Measurements from ENCODE around the gene PITPNC1. TPM values are rescaled to one million over a fixed set of nuclear protein-coding genes. Genes with fewer than 3 reads are reported as not detected.

Gene PITPNC1
- total RNA-seq, 4 donors from 2014 or later: 1.9 to 12.4 (median 5.2) TPM

DNA sequence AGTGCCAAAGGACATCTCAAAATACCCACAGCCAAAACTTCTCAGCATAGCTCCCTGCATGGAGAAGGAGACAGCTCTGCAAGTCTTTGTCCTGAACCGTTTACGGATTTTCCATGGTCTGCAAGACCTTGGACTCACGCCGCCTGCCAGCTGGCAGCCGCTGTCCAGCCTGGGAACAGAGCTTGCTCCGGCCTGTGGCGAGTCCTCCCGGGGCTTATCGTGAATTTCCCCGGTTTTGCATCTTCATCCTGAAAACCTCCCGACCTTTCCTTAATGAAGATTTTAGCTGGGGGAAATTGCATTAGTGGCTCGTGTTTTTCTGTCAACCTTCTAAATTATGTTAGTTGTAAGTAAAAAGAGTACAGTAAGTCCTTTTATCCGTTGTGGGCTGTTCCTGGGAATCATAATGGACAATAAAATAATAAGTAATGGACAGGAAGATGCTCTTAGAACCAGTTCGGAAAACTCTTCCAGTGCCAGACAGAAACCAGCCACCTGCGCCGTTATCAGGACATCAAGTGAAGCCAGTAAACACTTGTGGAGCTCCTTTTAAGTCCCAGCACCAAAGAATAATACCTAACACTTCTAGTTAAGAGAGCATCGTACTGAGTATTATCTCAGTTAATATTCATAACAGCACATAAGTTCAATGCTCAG lies 228.3 kb downstream of the PITPNC1 start:
- Histone ChIP-seq H3K4me1 (peaks cover 0 to 8% (median 0%) of the 10 kb centered on the region in 4 donors), H3K36me3 (no peaks in the 10 kb centered on the region), H3K27ac (no peak overlapping the region), H3K4me3 (no peak overlapping the region), H3K9me3 (no peaks in the 10 kb centered on the region), H3K27me3 (no peaks in the 10 kb centered on the region)
- peak in 1 of 3 donors; percentile 38 for DNase-seq
- TF ChIP-seq, protein P1, sequence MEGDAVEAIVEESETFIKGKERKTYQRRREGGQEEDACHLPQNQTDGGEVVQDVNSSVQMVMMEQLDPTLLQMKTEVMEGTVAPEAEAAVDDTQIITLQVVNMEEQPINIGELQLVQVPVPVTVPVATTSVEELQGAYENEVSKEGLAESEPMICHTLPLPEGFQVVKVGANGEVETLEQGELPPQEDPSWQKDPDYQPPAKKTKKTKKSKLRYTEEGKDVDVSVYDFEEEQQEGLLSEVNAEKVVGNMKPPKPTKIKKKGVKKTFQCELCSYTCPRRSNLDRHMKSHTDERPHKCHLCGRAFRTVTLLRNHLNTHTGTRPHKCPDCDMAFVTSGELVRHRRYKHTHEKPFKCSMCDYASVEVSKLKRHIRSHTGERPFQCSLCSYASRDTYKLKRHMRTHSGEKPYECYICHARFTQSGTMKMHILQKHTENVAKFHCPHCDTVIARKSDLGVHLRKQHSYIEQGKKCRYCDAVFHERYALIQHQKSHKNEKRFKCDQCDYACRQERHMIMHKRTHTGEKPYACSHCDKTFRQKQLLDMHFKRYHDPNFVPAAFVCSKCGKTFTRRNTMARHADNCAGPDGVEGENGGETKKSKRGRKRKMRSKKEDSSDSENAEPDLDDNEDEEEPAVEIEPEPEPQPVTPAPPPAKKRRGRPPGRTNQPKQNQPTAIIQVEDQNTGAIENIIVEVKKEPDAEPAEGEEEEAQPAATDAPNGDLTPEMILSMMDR (IDR thresholded peaks at IDR 0.05): no peak
- no peak for TF ChIP-seq POLR2A (IDR thresholded peaks at IDR 0.05)

DNA sequence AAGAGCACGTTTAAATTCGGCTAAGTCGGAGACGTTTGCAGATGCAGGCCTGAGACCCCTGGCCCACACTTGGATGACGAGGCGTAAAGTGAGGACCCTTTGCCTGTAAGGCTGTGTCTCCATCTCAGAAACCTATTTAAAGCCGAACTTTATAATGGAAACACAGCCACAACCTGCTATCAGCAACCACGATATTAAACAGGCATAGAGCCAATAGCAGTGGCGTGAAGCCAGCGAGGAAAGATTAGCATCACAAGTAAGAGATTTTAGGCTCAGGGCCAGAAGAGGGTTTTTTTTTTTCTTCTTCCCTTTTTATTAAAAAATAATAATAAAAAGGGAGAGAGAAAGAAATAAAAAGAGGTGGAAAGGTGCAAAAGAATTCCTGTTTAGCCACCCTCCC lies 229.4 kb downstream of the PITPNC1 start:
- Histone ChIP-seq H3K27ac (no peak overlapping the region), H3K4me1 (peaks cover 0 to 8% (median 0%) of the 10 kb centered on the region in 4 donors)
- DNase-seq: peak in 1 of 3 donors; percentile 50

DNA sequence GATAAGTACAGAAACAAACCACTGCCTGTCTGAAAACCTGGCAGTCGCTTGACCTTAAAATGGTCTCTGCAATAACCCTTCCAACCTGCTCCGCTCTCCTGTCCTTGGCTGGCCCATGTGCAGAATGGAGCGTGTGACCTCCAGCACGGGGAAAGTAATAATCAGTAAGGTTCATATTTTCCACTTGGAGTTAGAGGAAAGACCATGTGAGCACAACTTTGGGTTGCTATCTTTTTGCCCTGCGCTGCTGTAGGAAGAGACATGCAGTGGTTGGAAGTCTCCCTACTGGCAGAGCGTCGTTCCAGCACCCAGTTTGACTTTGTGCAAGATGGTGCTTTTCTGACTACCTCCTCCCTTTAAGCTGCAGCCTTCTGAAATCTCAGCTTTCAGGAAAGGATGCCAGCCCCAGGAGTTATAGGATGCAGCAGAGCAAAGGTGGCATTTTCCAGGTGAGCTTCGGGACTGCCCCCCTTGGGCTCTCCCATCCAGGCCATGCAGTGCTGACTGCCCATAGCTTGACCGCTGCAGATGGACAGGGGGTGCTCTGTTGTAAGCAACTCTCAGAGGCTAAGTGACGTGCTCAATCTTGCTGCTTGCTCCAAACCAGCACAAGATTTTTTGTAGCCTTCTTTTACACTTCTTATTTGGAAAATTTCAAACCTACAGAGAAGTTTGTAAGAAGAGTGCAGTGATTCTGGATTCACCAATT lies 230.0 kb downstream of the PITPNC1 start:
- TF ChIP-seq POLR2A (IDR thresholded peaks at IDR 0.05): no peak
- TF ChIP-seq, protein P1 (IDR thresholded peaks at IDR 0.05): peak in 1 of 6 experiments; percentile 2
- Histone ChIP-seq H3K4me3 (no peak overlapping the region), H3K27me3 (no peaks in the 10 kb centered on the region), H3K27ac (no peak overlapping the region), H3K36me3 (no peaks in the 10 kb centered on the region), H3K9me3 (no peaks in the 10 kb centered on the region), H3K4me1 (peaks cover 0 to 8% (median 0%) of the 10 kb centered on the region in 4 donors)
- peak in 1 of 3 donors; percentile 34 for DNase-seq

More for the DNA sequence above, 229.4 kb downstream of the PITPNC1 start:
- H3K27me3 ChIP-seq: no peaks in the 10 kb centered on the region
- TF ChIP-seq POLR2A (IDR thresholded peaks at IDR 0.05): no peak
- TF ChIP-seq, protein P1 (IDR thresholded peaks at IDR 0.05): no peak
- no peaks in the 10 kb centered on the region for H3K36me3 ChIP-seq
- H3K4me3 ChIP-seq: no peak overlapping the region
- H3K9me3 ChIP-seq: no peaks in the 10 kb centered on the region

DNA sequence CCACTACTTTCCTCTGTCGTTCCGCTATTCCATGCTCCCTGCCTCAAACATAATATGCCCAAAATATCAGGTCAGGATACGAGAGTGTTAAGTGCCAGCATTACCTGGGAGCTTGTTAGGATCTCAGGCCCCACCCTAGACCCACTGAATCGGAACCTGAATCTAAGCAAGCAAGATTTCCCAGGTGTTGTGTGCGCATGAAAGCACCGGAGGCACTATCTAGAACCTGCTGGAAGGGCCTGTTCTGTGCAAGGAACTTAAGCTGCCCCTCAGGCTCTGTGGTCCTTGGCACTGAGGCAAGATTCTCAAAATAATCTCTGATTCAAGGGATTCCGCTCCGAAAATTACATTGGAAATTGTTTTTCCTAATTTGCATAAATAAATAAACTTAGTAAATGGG lies 233.0 kb downstream of the PITPNC1 start:
- peak in 1 of 3 donors; percentile 0 for DNase-seq
- no peaks in the 10 kb centered on the region for H3K9me3 ChIP-seq
- no peak overlapping the region for H3K27ac ChIP-seq
- TF ChIP-seq, protein P1 (IDR thresholded peaks at IDR 0.05): no peak
- TF ChIP-seq POLR2A (IDR thresholded peaks at IDR 0.05): no peak
- peaks cover 0 to 8% (median 0%) of the 10 kb centered on the region in 4 donors for H3K4me1 ChIP-seq
- H3K4me3 ChIP-seq: no peak overlapping the region
- H3K27me3 ChIP-seq: no peaks in the 10 kb centered on the region
- H3K36me3 ChIP-seq: no peaks in the 10 kb centered on the region

DNA sequence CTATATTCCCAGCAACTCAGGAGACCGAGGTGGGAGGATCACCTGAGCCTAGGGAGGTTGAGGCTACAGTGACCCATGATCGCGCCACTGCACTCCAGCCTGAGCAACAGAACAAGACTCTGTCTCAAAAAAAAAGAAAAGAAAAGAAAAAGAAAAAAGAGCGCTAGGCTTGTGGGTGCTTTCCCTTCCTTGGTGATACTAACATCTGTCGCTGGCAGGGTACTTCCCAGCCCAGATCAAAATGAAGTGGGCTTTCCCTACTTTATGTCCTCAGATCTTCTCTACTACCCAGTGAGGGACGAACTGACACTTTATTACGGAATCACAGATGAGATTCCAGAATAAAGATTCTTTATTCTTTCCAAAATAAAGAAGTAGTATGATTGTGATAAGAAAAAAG lies 236.9 kb downstream of the PITPNC1 start:
- Histone ChIP-seq H3K36me3 (no peaks in the 10 kb centered on the region), H3K9me3 (no peaks in the 10 kb centered on the region), H3K27ac (no peak overlapping the region), H3K4me3 (no peak overlapping the region), H3K4me1 (no peaks in the 10 kb centered on the region), H3K27me3 (no peaks in the 10 kb centered on the region)
- peak in 1 of 3 donors; percentile 27 for DNase-seq
- TF ChIP-seq, protein P1 (IDR thresholded peaks at IDR 0.05): no peak
- TF ChIP-seq POLR2A (IDR thresholded peaks at IDR 0.05): no peak

Measured in Peyer's patch (tissue), 4 donors.